Fibroblast of pulmonary artery (primary cell): ENCODE data around the gene ELFN2.

Source experiments
- DNase-seq: peaks from one replicate; pipeline ENCODE4 v3.0.0-alpha.2; 2010; ENCODE audit warnings: low read depth
- H3K4me3 ChIP-seq: replicated peaks from 2 replicates; pipeline ENCODE4 v1.5.1; 2011; ENCODE audit warnings: low read depth, mild to moderate bottlenecking, control low read depth, low read length, moderate library complexity
- TF ChIP-seq, protein P1 (sequence below): IDR thresholded peaks from 2 replicates; pipeline ENCODE4 v1.5.1; 2011; ENCODE audit warnings: mild to moderate bottlenecking, control low read depth, low read length, inconsistent platforms; ENCODE audit errors: missing control alignments

ELFN2 gene

DNA sequence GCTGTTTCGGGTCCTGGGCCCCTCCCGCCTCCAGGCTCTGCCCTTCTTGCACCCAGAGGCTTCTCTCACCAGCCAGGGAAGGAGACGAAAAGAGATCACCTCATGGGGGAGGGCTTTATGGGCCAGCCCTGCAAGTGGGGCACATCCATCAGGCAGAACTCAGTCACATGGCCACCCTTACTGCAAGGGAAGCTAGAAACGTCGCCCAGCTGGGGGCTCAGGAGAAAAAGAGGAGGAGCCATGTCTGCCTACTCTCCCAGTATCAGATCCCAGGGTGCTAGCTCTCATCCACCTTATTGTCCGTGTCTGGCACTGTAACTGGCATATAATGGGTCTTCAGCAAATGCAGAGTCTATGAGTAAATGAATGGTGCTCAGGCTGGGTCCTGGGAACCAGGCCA lies 34.7 kb upstream of the ELFN2 start:
- no peak overlapping the region for H3K4me3 ChIP-seq
- no peak for DNase-seq
- TF ChIP-seq, protein P1, sequence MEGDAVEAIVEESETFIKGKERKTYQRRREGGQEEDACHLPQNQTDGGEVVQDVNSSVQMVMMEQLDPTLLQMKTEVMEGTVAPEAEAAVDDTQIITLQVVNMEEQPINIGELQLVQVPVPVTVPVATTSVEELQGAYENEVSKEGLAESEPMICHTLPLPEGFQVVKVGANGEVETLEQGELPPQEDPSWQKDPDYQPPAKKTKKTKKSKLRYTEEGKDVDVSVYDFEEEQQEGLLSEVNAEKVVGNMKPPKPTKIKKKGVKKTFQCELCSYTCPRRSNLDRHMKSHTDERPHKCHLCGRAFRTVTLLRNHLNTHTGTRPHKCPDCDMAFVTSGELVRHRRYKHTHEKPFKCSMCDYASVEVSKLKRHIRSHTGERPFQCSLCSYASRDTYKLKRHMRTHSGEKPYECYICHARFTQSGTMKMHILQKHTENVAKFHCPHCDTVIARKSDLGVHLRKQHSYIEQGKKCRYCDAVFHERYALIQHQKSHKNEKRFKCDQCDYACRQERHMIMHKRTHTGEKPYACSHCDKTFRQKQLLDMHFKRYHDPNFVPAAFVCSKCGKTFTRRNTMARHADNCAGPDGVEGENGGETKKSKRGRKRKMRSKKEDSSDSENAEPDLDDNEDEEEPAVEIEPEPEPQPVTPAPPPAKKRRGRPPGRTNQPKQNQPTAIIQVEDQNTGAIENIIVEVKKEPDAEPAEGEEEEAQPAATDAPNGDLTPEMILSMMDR: no peak

DNA sequence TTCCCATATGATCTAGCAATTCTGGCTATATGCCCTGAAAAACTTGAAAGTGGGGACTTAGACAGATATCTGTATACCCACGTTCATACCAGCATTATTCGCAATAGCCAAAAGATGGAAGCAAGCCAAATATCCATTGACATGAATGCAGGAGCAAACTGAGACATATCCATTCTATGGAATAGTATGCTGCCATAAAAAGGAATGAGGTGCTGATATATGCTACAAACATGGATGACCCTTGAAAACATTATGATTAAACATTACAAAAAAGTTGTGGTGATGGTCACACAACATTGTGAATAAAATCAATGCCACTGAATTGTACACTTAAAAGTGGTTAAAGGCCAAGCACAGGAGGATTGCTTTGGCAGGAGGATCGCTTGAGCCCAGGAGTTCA lies 33.4 kb upstream of the ELFN2 start:
- H3K4me3 ChIP-seq: no peak overlapping the region
- DNase-seq: no peak
- TF ChIP-seq, protein P1: no peak

DNA sequence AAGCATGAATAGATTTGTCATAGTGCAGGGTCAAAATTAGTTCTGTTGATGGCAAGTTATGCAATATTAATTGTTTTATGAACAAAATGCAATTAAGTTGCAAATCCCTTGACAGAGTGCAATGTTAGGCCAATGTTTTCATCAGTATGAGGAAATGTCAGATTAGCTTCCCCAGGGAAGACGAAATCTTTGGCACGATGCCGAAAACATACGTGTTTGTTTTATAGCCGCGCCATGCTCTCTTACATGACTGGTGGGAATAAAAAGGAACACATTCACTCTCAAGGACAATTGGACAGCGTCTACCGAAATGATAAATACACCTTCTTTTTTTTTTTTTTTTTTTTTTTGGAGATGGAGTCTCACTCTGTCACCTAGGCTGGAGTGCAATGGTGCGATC lies 31.9 kb upstream of the ELFN2 start:
- no peak overlapping the region for H3K4me3 ChIP-seq
- DNase-seq: peak; percentile 40
- TF ChIP-seq, protein P1: no peak

- H3K4me3 ChIP-seq: no peak overlapping the region
- TF ChIP-seq, protein P1: peak; percentile 96
- peak; percentile 65 for DNase-seq
Measured at GRCh38 chr22:37457093-37457893, 30.0 kb upstream of the ELFN2 start.

- TF ChIP-seq, protein P1: no peak
- DNase-seq: no peak
- no peak overlapping the region for H3K4me3 ChIP-seq
Measured at GRCh38 chr22:37456346-37456745, 29.1 kb upstream of the ELFN2 start.

DNA sequence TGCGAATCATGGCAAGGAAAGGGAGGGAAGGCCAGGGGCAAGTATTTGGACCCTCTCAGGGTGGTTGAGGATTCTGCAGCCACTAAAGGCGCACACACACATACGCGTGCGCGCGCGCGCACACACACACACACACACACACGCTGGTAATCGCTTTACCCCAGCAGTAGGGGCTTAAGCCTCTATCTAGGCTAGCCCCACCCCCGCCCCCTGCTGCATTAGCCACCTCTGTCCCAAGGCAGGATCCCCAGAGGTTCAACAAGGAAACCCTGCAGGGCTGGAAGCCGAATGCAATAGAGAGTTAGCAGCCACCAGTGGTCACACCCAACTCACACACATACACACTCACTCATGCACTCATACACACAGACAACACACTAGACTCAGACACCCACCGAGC lies 28.6 kb upstream of the ELFN2 start:
- DNase-seq: peak; percentile 17
- TF ChIP-seq, protein P1: no peak
- H3K4me3 ChIP-seq: no peak overlapping the region
